Measurements from ENCODE around the gene IER2. TPM values are rescaled to one million over a fixed set of nuclear protein-coding genes. Genes with fewer than 3 reads are reported as not detected.
A peak's percentile ranks its signal among the peaks of the same experiment; 100 is the strongest.

Gene IER2
- total RNA-seq: 10 to 100 TPM; 12.6 to 25.5 TPM
- 10 to 100 TPM; 38.1 to 56.2 TPM for polyA plus RNA-seq (ENCODE audit: insufficient read length in 2 of 2)
- long read RNA-seq, donor 1, transcript IER2-203 (1 exons, 2,934 nt): major isoform, 44 of 44 reads
- long read RNA-seq, donor 1, partial matches to known transcripts: 0 of 44 reads
- long read RNA-seq, donor 1, other reads (novel, unspliced or antisense): 0 of 44 reads
- long read RNA-seq, donor 2, transcript IER2-203 (1 exons, 2,934 nt): major isoform, 24 of 25 reads
- long read RNA-seq, donor 2, partial matches to known transcripts: 0 of 25 reads
- long read RNA-seq, donor 2, other reads (novel, unspliced or antisense): 0 of 25 reads
- long read RNA-seq, donor 3, transcript IER2-203 (1 exons, 2,934 nt): major isoform, 30 of 30 reads
- long read RNA-seq, donor 3, partial matches to known transcripts: 0 of 30 reads
- long read RNA-seq, donor 3, other reads (novel, unspliced or antisense): 0 of 30 reads
- long read RNA-seq, donor 4, transcript IER2-203 (1 exons, 2,934 nt): major isoform, 168 of 168 reads
- long read RNA-seq, donor 4, partial matches to known transcripts: 0 of 168 reads
- long read RNA-seq, donor 4, other reads (novel, unspliced or antisense): 0 of 168 reads

GRCh38 chr19:13150187-13150930 is at the start of gene IER2, which contains the start of gene STX10:
Gene IER2, plus strand, starts transcription at chr19:13150411. Its CDS starts 2,776 bp downstream, at chr19:13153187.
Gene STX10, minus strand, starts transcription at chr19:13150375. Its CDS starts 202 bp downstream, at chr19:13150173.
- peak in 4 of 6 donors; percentile 85 to 98 (median 94) for DNase-seq (ENCODE audit: low read depth in 4 of 6, low spot score in 6 of 6)
- Histone ChIP-seq H3K27ac (ENCODE audit: low read depth, low read length) (peak within 1 kb of the TSS; percentile 98), H3K36me3 (ENCODE audit: control insufficient read depth, insufficient read depth, low read length) (peaks cover 23% of the 10 kb centered on the region), H3K9me3 (ENCODE audit: control insufficient read depth, insufficient read depth, low read length) (no peaks in the 10 kb centered on the region), H3K27me3 (ENCODE audit: control insufficient read depth, insufficient read depth, low read length) (peaks cover 3% of the 10 kb centered on the region), H3K4me3 (ENCODE audit: low read depth, low read length) (peak within 1 kb of the TSS; percentile 90), H3K4me1 (ENCODE audit: control insufficient read depth, insufficient read depth, low read length) (peaks cover 54% of the 10 kb centered on the region)
- under 1% methylated on average over 40 of the region's 51 CpGs for WGBS (ENCODE audit: insufficient coverage)

- Histone ChIP-seq H3K36me3 (ENCODE audit: control insufficient read depth, insufficient read depth, low read length) (peaks cover 58% of the 10 kb centered on the region), H3K27me3 (ENCODE audit: control insufficient read depth, insufficient read depth, low read length) (peaks cover 44% of the 10 kb centered on the region), H3K9me3 (ENCODE audit: control insufficient read depth, insufficient read depth, low read length) (no peaks in the 10 kb centered on the region), H3K4me1 (ENCODE audit: control insufficient read depth, insufficient read depth, low read length) (peaks cover 77% of the 10 kb centered on the region), H3K4me3 (ENCODE audit: low read depth, low read length) (peak overlapping the region; percentile 12), H3K27ac (ENCODE audit: low read depth, low read length) (no peak overlapping the region)
- WGBS (ENCODE audit: insufficient coverage): 64% methylated on average over 15 of the region's 18 CpGs
- DNase-seq (ENCODE audit: low read depth in 4 of 6, low spot score in 6 of 6): no peak
Measured at GRCh38 chr19:13100841-13101589, 49.2 kb upstream of the IER2 start.

GRCh38 chr19:13101590-13102415 is 48.4 kb upstream of the IER2 start:
- no peak for DNase-seq (ENCODE audit: low read depth in 4 of 6, low spot score in 6 of 6)
- Histone ChIP-seq H3K27me3 (ENCODE audit: control insufficient read depth, insufficient read depth, low read length) (peaks cover 37% of the 10 kb centered on the region), H3K4me1 (ENCODE audit: control insufficient read depth, insufficient read depth, low read length) (peaks cover 71% of the 10 kb centered on the region), H3K4me3 (ENCODE audit: low read depth, low read length) (peak overlapping the region; percentile 26), H3K36me3 (ENCODE audit: control insufficient read depth, insufficient read depth, low read length) (peaks cover 57% of the 10 kb centered on the region), H3K9me3 (ENCODE audit: control insufficient read depth, insufficient read depth, low read length) (no peaks in the 10 kb centered on the region), H3K27ac (ENCODE audit: low read depth, low read length) (peak overlapping the region; percentile 33)
- 81% methylated on average over 6 of the region's 7 CpGs for WGBS (ENCODE audit: insufficient coverage)

- Histone ChIP-seq H3K27ac (ENCODE audit: low read depth, low read length) (peak overlapping the region; percentile 33), H3K27me3 (ENCODE audit: control insufficient read depth, insufficient read depth, low read length) (peaks cover 34% of the 10 kb centered on the region)
Measured at GRCh38 chr19:13102416-13102665, 47.9 kb upstream of the IER2 start.

GRCh38 chr19:13102666-13103580 is 47.3 kb upstream of the IER2 start, which contains the start of gene LYL1:
Gene LYL1, minus strand, starts transcription at chr19:13102858. Its CDS starts 1,687 bp downstream, at chr19:13101171.
- Histone ChIP-seq H3K36me3 (ENCODE audit: control insufficient read depth, insufficient read depth, low read length) (peaks cover 66% of the 10 kb centered on the region), H3K9me3 (ENCODE audit: control insufficient read depth, insufficient read depth, low read length) (no peaks in the 10 kb centered on the region), H3K4me1 (ENCODE audit: control insufficient read depth, insufficient read depth, low read length) (peaks cover 62% of the 10 kb centered on the region), H3K27ac (ENCODE audit: low read depth, low read length) (peak within 1 kb of the TSS; percentile 40), H3K27me3 (ENCODE audit: control insufficient read depth, insufficient read depth, low read length) (peaks cover 28% of the 10 kb centered on the region), H3K4me3 (ENCODE audit: low read depth, low read length) (peak within 1 kb of the TSS; percentile 26)
- 14% methylated on average over 42 of the region's 47 CpGs for WGBS (ENCODE audit: insufficient coverage)
- peak in 1 of 6 donors; percentile 57 for DNase-seq (ENCODE audit: low read depth in 4 of 6, low spot score in 6 of 6)

More at GRCh38 chr19:13102416-13102665, 47.9 kb upstream of the IER2 start:
- Histone ChIP-seq H3K4me3 (ENCODE audit: low read depth, low read length) (peak overlapping the region; percentile 26), H3K4me1 (ENCODE audit: control insufficient read depth, insufficient read depth, low read length) (peaks cover 68% of the 10 kb centered on the region), H3K36me3 (ENCODE audit: control insufficient read depth, insufficient read depth, low read length) (peaks cover 62% of the 10 kb centered on the region), H3K9me3 (ENCODE audit: control insufficient read depth, insufficient read depth, low read length) (no peaks in the 10 kb centered on the region)
- 33% methylated on average over 7 of the region's 7 CpGs for WGBS (ENCODE audit: insufficient coverage)
- DNase-seq (ENCODE audit: low read depth in 4 of 6, low spot score in 6 of 6): no peak

- 80% methylated on average over 6 of the region's 13 CpGs for WGBS (ENCODE audit: insufficient coverage)
- H3K27me3 ChIP-seq (ENCODE audit: control insufficient read depth, insufficient read depth, low read length): peaks cover 22% of the 10 kb centered on the region
- peak overlapping the region; percentile 16 for H3K27ac ChIP-seq (ENCODE audit: low read depth, low read length)
- H3K36me3 ChIP-seq (ENCODE audit: control insufficient read depth, insufficient read depth, low read length): peaks cover 72% of the 10 kb centered on the region
- H3K4me3 ChIP-seq (ENCODE audit: low read depth, low read length): no peak overlapping the region
- no peaks in the 10 kb centered on the region for H3K9me3 ChIP-seq (ENCODE audit: control insufficient read depth, insufficient read depth, low read length)
- peaks cover 54% of the 10 kb centered on the region for H3K4me1 ChIP-seq (ENCODE audit: control insufficient read depth, insufficient read depth, low read length)
- no peak for DNase-seq (ENCODE audit: low read depth in 4 of 6, low spot score in 6 of 6)
Measured at GRCh38 chr19:13103581-13104359, 46.4 kb upstream of the IER2 start.

- Histone ChIP-seq H3K27ac (ENCODE audit: low read depth, low read length) (peak overlapping the region; percentile 52), H3K36me3 (ENCODE audit: control insufficient read depth, insufficient read depth, low read length) (peaks cover 73% of the 10 kb centered on the region), H3K4me1 (ENCODE audit: control insufficient read depth, insufficient read depth, low read length) (peaks cover 49% of the 10 kb centered on the region), H3K9me3 (ENCODE audit: control insufficient read depth, insufficient read depth, low read length) (no peaks in the 10 kb centered on the region), H3K4me3 (ENCODE audit: low read depth, low read length) (no peak overlapping the region), H3K27me3 (ENCODE audit: control insufficient read depth, insufficient read depth, low read length) (peaks cover 17% of the 10 kb centered on the region)
- 33% methylated on average over 32 of the region's 33 CpGs for WGBS (ENCODE audit: insufficient coverage)
- no peak for DNase-seq (ENCODE audit: low read depth in 4 of 6, low spot score in 6 of 6)
Measured at GRCh38 chr19:13104360-13104847, 45.8 kb upstream of the IER2 start.

Data from spinal cord (tissue), 10 donors.